HG02943 (cell line): ENCODE results near the gene C16orf95.

Source experiments
- ATAC-seq: cut with Tn5 transposase; IDR thresholded peaks from one replicate; pipeline ENCODE4 v1.9.1; 2021; ENCODE audit warnings: mild to moderate bottlenecking, low read depth, moderate library complexity; ENCODE audit not compliant: unreplicated experiment

Gene C16orf95

DNA sequence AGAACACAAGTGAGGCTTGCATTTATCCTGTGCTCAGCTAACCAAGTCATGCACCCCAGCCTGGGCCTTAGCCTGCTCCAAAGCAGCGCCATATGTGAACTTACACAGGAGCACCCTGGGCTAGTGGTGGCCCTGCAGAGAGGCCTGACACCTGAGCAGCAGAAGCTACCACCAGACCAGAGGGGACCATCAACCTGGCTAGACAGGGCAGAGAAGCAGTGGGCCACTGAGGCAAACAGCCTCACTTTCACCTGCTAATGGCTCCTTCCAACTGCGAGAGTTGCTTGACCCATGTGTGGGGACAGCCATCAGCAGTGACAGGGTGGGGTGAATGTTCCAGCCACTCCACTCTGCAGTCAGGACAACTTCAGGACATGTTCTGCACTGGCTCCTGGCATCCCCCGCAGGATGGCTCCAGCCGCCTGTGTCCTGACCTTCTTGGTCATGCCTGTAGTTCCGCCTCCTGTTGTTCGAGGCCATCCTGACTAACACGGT, 2.9 kb upstream of the C16orf95 start:
- ATAC-seq, result no peak

DNA sequence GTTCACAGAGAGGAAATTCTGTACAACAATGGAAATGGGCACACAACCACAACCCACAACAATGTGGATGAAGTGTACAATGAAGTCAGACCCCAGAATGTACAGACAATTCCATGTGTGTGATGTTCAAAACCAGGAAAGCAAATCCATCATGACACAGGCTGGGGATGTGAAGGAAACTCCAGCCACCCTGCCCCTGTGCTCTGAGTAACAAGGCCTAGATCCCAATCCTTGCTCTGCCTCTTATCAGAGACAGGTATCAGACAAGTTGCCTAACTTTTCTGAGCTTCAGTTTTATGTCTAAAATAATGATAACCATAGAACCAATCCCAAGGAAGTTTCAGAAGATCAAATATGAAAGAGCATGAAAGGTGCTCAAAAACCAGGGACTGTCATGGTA, 1.8 kb upstream of the C16orf95 start:
- ATAC-seq, result no peak

GRCh38 chr16:87317750-87318644, 805 bp upstream of the C16orf95 start:
- ATAC-seq, result peak; percentile 16

GRCh38 chr16:87316450-87316922, 706 bp downstream of the C16orf95 start:
- ATAC-seq, result no peak

GRCh38 chr16:87314990-87315420, 2.2 kb downstream of the C16orf95 start:
- ATAC-seq, result no peak

- no peak for ATAC-seq
Measured at GRCh38 chr16:87312008-87312407, 5.2 kb downstream of the C16orf95 start.

DNA sequence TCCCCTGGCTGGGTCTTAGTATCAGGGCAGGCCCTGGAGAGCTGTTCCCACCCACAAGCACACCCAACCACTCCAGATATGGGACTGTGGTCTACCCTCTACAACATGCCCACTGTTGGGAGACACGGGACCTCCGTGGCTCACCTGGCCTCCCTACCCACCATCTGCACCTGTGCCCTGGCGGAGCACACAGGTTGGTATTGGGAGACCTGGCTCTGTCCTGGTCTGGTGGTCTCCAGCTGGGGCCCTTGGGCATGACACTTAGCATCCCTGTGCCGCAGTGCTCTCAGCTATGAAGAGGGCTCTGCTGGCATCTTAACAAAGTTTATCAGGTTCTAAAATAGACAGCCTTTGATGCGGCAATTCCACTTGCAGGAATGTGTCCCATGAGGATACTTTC, 5.8 kb downstream of the C16orf95 start:
- no peak for ATAC-seq

GRCh38 chr16:87310610-87311009, 6.6 kb downstream of the C16orf95 start:
- no peak for ATAC-seq

DNA sequence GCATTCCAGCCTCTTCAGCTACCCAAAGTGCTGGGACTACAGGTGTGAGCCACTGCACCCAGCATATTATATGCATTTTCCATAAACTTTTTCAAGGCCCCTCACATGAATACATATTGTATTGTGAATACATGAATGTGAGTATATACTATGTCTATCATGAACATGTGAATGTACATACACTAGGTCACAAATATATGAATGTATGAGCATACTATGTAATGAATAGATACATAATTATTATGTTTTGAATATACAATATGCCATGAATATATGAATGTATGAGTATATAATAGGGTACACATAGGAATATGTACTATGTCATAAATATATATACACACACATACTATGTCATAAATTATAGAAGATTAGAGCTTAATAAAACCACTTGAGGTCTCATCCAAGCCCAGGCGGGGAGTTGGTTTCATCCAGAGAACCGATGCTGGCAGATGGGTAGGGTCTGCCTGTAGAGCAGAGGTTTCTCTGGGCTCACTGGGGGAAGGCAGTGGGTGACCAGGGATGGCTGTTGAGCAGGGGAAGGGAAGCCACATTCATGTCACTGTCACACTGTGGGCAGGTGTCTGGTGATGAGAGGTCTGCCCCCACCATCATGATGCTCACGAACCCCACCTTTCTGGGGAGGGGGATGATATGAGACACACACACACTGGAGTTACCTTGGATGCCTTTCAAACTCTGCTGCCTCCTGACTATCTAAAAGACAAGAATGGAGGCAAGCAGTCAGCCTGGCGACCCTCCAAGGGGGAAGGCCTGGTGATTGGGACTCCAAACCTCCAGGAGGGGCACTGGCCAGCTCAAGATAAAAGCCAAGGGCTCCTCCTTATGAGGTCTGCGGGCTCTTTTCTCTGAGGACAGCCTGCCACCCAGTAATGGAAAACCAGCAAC, 7.3 kb downstream of the C16orf95 start:
- no peak for ATAC-seq

- no peak for ATAC-seq
Measured at GRCh38 chr16:87308826-87309225, 8.4 kb downstream of the C16orf95 start.

DNA sequence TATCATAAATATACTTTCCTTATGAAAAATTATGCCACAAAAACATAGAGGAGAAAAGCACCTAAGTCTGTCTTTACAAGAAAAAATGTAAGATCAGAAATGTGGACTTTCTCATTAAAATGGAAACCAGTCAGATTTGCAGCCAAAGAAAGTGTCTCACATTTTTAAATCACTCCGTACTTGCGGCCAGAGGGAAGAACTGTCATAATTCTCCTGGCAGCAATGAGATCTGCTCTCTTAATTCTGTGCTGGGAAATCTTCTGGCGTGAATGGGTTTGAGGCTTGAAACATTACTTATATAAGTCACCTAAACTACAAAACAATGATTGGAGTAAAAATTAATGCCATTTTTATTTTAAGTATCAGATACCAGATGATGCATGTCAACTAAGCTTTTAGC, 10.7 kb downstream of the C16orf95 start:
- no peak for ATAC-seq

- no peak for ATAC-seq
Measured at GRCh38 chr16:87305505-87306391, 11.4 kb downstream of the C16orf95 start.

- no peak for ATAC-seq
Measured at GRCh38 chr16:87304951-87305350, 12.2 kb downstream of the C16orf95 start.

GRCh38 chr16:87303962-87304521, 13.2 kb downstream of the C16orf95 start:
- no peak for ATAC-seq

- ATAC-seq, result no peak
Measured at GRCh38 chr16:87303431-87303930, 13.7 kb downstream of the C16orf95 start.

DNA sequence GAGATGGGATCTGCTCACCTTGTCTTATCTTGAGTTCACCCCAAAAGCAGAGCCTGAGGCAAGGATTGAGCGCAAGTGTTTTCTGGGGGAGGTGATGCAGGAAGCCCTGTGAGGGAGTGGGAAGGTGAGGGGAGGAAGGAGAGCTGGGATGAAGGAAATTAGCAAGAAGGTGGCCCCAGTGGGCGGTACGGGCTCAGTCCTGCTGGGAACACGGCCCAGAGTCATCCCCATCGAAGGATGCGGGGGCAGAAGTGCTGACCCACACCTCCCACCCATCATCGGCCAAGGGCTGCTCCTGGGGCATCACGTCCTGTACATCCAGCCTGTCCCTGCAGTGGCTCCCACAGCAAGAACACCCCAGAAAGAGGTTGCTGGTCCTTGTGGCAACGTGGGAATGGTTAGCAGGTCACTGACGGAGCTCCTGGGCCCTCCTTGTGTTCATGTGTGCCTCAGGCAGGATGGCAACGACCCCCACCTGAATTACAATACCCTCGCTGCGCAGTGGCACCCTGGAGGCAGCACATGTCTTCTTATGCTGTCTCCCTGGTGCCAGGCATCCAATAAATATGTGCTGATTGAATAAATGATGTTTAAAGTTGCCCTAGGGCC, 18.2 kb downstream of the C16orf95 start:
- ATAC-seq, result no peak

DNA sequence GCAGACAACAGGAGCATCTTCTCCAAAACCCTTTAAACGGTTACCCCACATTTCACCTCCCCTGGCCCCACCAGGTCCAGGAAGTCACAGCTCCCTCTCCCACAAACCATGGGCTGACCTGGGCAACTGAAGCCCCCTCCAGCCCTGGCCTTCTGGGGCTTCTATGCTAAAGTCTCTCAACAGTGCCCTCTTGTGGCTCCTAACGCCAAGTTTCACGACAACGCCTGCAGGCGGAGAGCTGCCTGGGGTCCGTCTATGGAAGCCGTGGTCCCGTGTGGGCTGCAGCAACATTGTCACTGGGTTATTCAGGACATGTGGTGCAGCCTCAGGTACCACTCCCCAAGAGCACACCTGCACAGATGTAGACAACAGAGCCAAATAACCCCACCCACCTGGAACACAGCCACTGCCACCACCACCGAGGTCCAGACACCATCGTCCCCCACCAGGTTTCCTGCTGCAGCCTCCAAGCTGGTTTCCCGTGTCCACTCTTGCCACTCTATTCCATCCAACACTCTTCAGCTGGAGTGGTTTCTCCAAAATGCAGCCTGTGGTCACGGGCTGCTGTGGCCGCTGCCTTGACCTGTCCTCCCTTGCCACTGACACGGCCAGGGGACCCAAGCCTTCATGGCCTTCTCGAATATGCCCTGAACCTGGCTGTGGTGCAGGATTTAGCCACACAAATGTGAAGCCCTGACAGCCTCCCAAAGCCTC, 19.1 kb downstream of the C16orf95 start:
- ATAC-seq, result no peak

GRCh38 chr16:87297407-87297806, 19.8 kb downstream of the C16orf95 start:
- ATAC-seq, result no peak
